WERI-Rb-1 (cell line): ENCODE measurements around the gene FAM184A.

Source experiments
- DNase-seq: peaks from one replicate; pipeline ENCODE4 v3.0.0-alpha.2; 2020
- H3K27ac ChIP-seq: fragments of 250-450 bp; sonication (Bioruptor Pico); 2 replicates; pipeline ENCODE4 v1.5.1; 2020; ENCODE audit warnings: mild to moderate bottlenecking, moderate library complexity
- H3K27me3 ChIP-seq: fragments of 250-450 bp; sonication (Bioruptor Pico); 2 replicates; pipeline ENCODE4 v1.5.1; 2021; ENCODE audit warnings: mild to moderate bottlenecking, low read depth, moderate library complexity; ENCODE audit not compliant: insufficient read depth, severe bottlenecking
- H3K36me3 ChIP-seq: fragments of 250-450 bp; sonication (Bioruptor Pico); 2 replicates; pipeline ENCODE4 v1.5.1; 2020; ENCODE audit warnings: mild to moderate bottlenecking, moderate library complexity
- H3K4me3 ChIP-seq: 2 replicates; pipeline ENCODE4 v1.5.1; 2011; ENCODE audit warnings: low read depth, mild to moderate bottlenecking, control low read depth, low read length
- H3K9me3 ChIP-seq: fragments of 250-450 bp; sonication (Bioruptor Pico); 2 replicates; pipeline ENCODE4 v1.5.1; 2021; ENCODE audit warnings: mild to moderate bottlenecking, moderate library complexity; ENCODE audit not compliant: severe bottlenecking
- CTCF ChIP-seq: IDR thresholded peaks from 2 replicates; pipeline ENCODE4 v1.5.1; 2011; ENCODE audit warnings: low read depth, mild to moderate bottlenecking, control low read depth, inconsistent platforms, low read length

The FAM184A gene

GRCh38 chr6:119076576-119077390, 1.7 kb downstream of the FAM184A start:
- no peak for DNase-seq
- Histone ChIP-seq H3K27me3 (no peaks in the 10 kb centered on the region), H3K9me3 (no peaks in the 10 kb centered on the region), H3K4me3 (no peak overlapping the region; the same call in 1 of the 2 replicates), H3K36me3 (no peaks in the 10 kb centered on the region), H3K27ac (no peak overlapping the region)
- no peak for TF ChIP-seq CTCF

- no peak for TF ChIP-seq CTCF
- Histone ChIP-seq H3K27ac (no peak overlapping the region), H3K36me3 (no peaks in the 10 kb centered on the region), H3K4me3 (no peak overlapping the region), H3K27me3 (no peaks in the 10 kb centered on the region), H3K9me3 (no peaks in the 10 kb centered on the region)
- DNase-seq, result no peak
Measured at GRCh38 chr6:119076173-119076572, 2.3 kb downstream of the FAM184A start.

- no peaks in the 10 kb centered on the region for H3K27me3 ChIP-seq
- no peaks in the 10 kb centered on the region for H3K9me3 ChIP-seq
- H3K36me3 ChIP-seq, result no peaks in the 10 kb centered on the region
- TF ChIP-seq CTCF, result no peak
- H3K4me3 ChIP-seq, result no peak overlapping the region
- no peak overlapping the region for H3K27ac ChIP-seq
- no peak for DNase-seq
Measured at GRCh38 chr6:119075200-119075981, 3.1 kb downstream of the FAM184A start.

GRCh38 chr6:119073307-119074051, 5.0 kb downstream of the FAM184A start:
- Histone ChIP-seq H3K27me3 (no peaks in the 10 kb centered on the region), H3K27ac (no peak overlapping the region), H3K9me3 (no peaks in the 10 kb centered on the region), H3K36me3 (no peaks in the 10 kb centered on the region), H3K4me3 (no peak overlapping the region)
- no peak for TF ChIP-seq CTCF
- no peak for DNase-seq

GRCh38 chr6:119071576-119071975, 6.9 kb downstream of the FAM184A start:
- no peaks in the 10 kb centered on the region for H3K9me3 ChIP-seq
- H3K27me3 ChIP-seq, result no peaks in the 10 kb centered on the region
- no peak overlapping the region for H3K27ac ChIP-seq
- no peak for DNase-seq
- no peak overlapping the region for H3K4me3 ChIP-seq
- no peak for TF ChIP-seq CTCF
- no peaks in the 10 kb centered on the region for H3K36me3 ChIP-seq
